ENCODE data around the gene FYB1.
"Not testable (repeated sequence)": the region's sequence is repeated elsewhere in the genome, so short reads cannot be mapped to it uniquely, and the experiment has no call there.

Gene FYB1

GRCh38 chr5:39190311-39191102 is 28.9 kb downstream of the FYB1 start:
- Histone ChIP-seq H3K9me3 (ENCODE audit: low read depth, low read length) (no peaks in the 10 kb centered on the region), H3K27ac (no peak overlapping the region), H3K9ac (ENCODE audit: insufficient read length) (no peak overlapping the region), H3K4me3 (no peak overlapping the region), H3K36me3 (ENCODE audit: insufficient read depth, low read length) (no peaks in the 10 kb centered on the region)
- TF ChIP-seq POLR2AphosphoS5 (IDR thresholded peaks at IDR 0.05; ENCODE audit: borderline replicate concordance, low read depth, low read length) (no peak), FOXP2 (optimal IDR thresholded peaks at IDR 0.05; ENCODE audit: control extremely low read depth, extremely low read length, insufficient read depth) (no peak), EZH2 (IDR thresholded peaks at IDR 0.05) (no peak)
- DNase-seq (ENCODE audit: low read depth, low spot score), result no peak

DNA sequence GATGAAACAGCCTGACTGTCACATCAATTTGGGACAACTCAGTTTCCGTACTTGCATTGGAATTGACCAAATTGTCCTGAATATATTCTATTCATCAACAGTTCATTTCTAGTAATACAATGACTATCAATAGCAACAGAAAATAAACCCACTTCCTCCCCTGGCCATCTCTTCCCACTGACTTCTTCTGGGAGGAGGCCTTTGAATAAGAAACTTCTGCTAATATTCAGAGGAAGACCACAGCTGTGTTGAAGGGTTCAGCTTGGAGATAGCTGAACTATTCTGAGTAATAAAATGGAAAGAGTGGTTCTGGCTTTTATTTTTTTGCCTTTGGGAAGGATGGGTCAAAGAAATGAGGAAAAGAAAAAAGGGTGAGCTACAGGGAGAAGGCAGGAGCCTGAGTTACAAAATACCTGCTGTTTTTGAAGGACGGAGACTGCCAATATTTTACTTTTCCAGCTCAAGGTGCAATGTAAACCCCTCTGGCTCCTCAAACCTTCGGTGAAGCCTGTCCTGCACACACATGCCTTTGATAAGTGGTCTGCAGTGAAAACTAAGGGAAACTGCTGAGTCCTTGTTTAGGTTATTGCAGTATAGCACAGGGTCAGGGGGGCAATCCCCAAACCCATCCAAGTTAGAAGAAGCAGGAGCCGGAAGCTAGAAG is 29.9 kb downstream of the FYB1 start:
- Histone ChIP-seq H3K27ac (no peak overlapping the region), H3K36me3 (ENCODE audit: insufficient read depth, low read length) (no peaks in the 10 kb centered on the region), H3K4me3 (no peak overlapping the region), H3K9ac (ENCODE audit: insufficient read length) (no peak overlapping the region), H3K9me3 (ENCODE audit: low read depth, low read length) (no peaks in the 10 kb centered on the region)
- TF ChIP-seq FOXP2 (optimal IDR thresholded peaks at IDR 0.05; ENCODE audit: control extremely low read depth, extremely low read length, insufficient read depth), result no peak
- TF ChIP-seq POLR2AphosphoS5 (IDR thresholded peaks at IDR 0.05; ENCODE audit: borderline replicate concordance, low read depth, low read length), result no peak
- no peak for TF ChIP-seq EZH2 (IDR thresholded peaks at IDR 0.05)
- no peak for DNase-seq (ENCODE audit: low read depth, low spot score)

DNA sequence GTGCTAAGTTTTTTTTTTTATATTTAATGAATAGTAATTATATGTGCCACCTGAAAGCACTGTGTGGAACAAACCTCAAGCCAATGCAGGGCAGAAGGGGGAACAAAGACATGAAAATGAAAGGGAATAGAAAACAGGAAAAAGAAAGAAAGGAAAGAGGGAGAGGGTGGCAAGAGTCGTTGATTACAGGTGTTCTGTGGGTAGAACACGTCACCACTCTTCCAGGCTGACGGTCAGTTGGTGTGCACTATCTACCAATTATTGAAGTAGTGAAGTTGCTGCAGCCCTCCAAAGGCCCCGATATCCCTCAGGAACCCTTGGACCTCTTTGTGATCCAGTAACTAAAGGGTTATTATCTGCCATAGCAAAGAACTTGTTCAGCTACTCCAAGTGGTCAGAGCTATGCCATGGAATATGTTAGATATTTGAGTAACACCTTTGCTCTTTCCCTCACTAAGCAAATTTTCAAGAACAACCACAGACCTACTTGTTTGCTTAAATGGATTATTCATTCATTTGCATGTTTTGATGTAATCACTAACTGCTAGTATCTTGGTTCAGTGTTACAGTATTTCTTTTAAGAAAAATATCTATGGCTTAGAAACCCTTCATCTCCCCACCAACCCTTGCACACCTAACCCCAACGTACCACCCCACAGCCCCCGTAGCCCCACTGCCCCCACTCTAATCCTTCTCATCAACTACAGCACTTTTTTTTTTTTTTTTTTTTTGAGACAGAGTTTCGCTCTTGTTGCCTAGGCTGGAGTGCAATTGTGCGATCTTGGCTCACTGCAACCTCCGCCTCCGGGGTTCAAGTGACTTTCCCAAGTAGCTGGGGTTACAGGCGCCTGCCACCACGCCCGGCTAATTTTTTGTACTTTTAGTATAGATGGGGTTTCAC is 31.3 kb downstream of the FYB1 start:
- Histone ChIP-seq H3K9me3 (ENCODE audit: low read depth, low read length) (no peaks in the 10 kb centered on the region), H3K4me3 (no peak overlapping the region), H3K9ac (ENCODE audit: insufficient read length) (no peak overlapping the region), H3K27ac (no peak overlapping the region), H3K36me3 (ENCODE audit: insufficient read depth, low read length) (no peaks in the 10 kb centered on the region)
- TF ChIP-seq EZH2 (IDR thresholded peaks at IDR 0.05) (no peak), FOXP2 (optimal IDR thresholded peaks at IDR 0.05; ENCODE audit: control extremely low read depth, extremely low read length, insufficient read depth) (no peak)
- no peak for DNase-seq (ENCODE audit: low read depth, low spot score)

DNA sequence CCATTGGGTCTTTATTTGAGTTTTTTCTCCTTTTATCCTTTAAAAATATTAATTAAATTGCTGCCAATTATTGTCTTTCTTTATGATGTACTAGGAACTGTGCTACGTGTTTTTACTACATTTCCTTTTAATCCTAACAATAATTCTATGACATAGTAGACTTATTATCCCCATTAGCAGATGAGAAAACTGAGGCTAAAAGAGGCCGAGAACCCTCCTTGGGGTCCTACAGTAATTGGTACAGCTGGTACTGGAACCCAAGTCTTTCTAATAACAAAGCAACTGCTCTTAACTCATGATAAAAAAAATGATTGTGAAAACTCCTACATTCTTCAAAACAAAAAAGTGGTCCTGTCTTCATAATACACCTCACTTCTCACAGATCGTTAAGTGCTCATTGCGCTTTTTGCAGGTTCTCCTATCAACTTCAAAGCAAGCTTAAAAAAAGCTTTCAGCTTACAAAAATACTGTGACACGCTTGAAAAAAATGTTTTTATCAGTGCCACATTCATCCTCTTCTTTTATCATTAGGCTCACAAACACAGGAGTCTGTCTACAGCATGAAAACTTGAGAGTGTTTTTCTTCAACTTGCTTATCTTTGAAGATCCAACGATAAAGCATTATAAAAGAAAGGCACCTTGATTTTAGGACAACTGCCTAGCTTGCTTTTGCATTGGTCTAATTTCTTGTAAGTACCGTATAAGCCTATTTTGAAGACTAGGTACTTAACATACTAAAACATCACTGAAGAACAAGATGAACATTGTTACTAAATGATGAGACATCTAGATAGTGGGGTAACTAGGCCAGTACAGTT is 32.4 kb downstream of the FYB1 start:
- TF ChIP-seq POLR2AphosphoS5 (IDR thresholded peaks at IDR 0.05; ENCODE audit: borderline replicate concordance, low read depth, low read length), result no peak
- no peak for TF ChIP-seq FOXP2 (optimal IDR thresholded peaks at IDR 0.05; ENCODE audit: control extremely low read depth, extremely low read length, insufficient read depth)
- TF ChIP-seq EZH2 (IDR thresholded peaks at IDR 0.05), result no peak
- H3K4me3 ChIP-seq, result no peak overlapping the region
- no peaks in the 10 kb centered on the region for H3K36me3 ChIP-seq (ENCODE audit: insufficient read depth, low read length)
- no peak overlapping the region for H3K27ac ChIP-seq
- no peaks in the 10 kb centered on the region for H3K9me3 ChIP-seq (ENCODE audit: low read depth, low read length)
- DNase-seq (ENCODE audit: low read depth, low spot score), result no peak
- no peak overlapping the region for H3K9ac ChIP-seq (ENCODE audit: insufficient read length)

DNA sequence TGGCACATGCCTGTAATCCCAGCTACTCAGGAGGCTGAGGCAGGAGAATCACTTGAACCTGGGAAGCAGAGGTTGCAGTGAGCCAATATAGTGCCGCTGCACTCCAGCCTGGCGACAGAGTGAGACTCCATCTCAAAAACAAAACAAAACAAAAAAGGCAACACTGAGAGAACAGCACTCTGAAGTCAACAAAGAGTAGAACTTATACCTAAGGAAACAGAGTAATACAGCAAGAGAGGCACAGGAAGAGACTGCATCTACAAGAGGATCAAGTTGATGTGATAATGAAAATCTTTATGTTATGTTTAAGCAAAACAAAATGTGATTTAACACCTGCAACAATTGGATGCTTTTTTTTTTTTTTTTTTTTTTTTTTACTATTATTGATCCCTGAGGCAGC is 33.1 kb downstream of the FYB1 start:
- TF ChIP-seq POLR2AphosphoS5 (IDR thresholded peaks at IDR 0.05; ENCODE audit: borderline replicate concordance, low read depth, low read length) (no peak), EZH2 (IDR thresholded peaks at IDR 0.05) (no peak), FOXP2 (optimal IDR thresholded peaks at IDR 0.05; ENCODE audit: control extremely low read depth, extremely low read length, insufficient read depth) (no peak)
- H3K27ac ChIP-seq, result no peak overlapping the region
- no peak overlapping the region for H3K9ac ChIP-seq (ENCODE audit: insufficient read length)

DNA sequence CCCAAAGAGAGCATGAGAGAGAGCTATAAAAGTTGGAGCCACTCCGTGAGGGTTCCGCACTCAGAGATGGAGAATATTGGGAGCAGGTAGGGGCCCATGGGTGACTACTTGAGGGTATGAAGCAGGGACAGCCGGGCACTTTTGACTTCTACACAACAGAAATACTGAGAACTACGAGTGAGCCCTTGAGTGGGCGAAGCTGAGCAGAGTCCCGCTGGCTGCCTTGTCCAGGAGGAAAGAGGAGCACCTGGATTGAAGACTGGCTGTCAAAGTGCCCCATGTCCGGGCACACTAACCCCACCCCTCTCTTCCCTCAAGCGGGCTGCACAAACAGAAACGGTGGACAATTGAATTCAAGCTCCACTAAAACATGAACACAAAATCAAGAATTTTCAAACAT is 33.6 kb downstream of the FYB1 start:
- no peak for DNase-seq (ENCODE audit: low read depth, low spot score)

More for the DNA sequence above, 33.1 kb downstream of the FYB1 start:
- no peaks in the 10 kb centered on the region for H3K9me3 ChIP-seq (ENCODE audit: low read depth, low read length)
- H3K36me3 ChIP-seq (ENCODE audit: insufficient read depth, low read length), result no peaks in the 10 kb centered on the region
- no peak for DNase-seq (ENCODE audit: low read depth, low spot score)
- H3K4me3 ChIP-seq, result no peak overlapping the region

GRCh38 chr5:39179561-39179960 is 39.8 kb downstream of the FYB1 start:
- H3K4me3 ChIP-seq; H3K36me3 ChIP-seq (ENCODE audit: insufficient read depth, low read length); H3K9ac ChIP-seq (ENCODE audit: insufficient read length); DNase-seq (ENCODE audit: low read depth, low spot score); H3K27ac ChIP-seq; H3K9me3 ChIP-seq (ENCODE audit: low read depth, low read length): not testable (repeated sequence)

More for the DNA sequence above, 33.6 kb downstream of the FYB1 start:
- H3K36me3 ChIP-seq (ENCODE audit: insufficient read depth, low read length), result no peaks in the 10 kb centered on the region
- H3K27ac ChIP-seq, result no peak overlapping the region
- no peaks in the 10 kb centered on the region for H3K9me3 ChIP-seq (ENCODE audit: low read depth, low read length)
- TF ChIP-seq FOXP2 (optimal IDR thresholded peaks at IDR 0.05; ENCODE audit: control extremely low read depth, extremely low read length, insufficient read depth), result no peak
- TF ChIP-seq EZH2 (IDR thresholded peaks at IDR 0.05), result no peak
- TF ChIP-seq POLR2AphosphoS5 (IDR thresholded peaks at IDR 0.05; ENCODE audit: borderline replicate concordance, low read depth, low read length), result no peak
- H3K9ac ChIP-seq (ENCODE audit: insufficient read length), result no peak overlapping the region
- no peak overlapping the region for H3K4me3 ChIP-seq
